ENCODE data around the gene PRTFDC1. TPM values are rescaled to one million over a fixed set of nuclear protein-coding genes. Genes with fewer than 3 reads are reported as not detected.

The PRTFDC1 gene
- total RNA-seq, 1 experiment from 2014 or later: 4.9 TPM

DNA sequence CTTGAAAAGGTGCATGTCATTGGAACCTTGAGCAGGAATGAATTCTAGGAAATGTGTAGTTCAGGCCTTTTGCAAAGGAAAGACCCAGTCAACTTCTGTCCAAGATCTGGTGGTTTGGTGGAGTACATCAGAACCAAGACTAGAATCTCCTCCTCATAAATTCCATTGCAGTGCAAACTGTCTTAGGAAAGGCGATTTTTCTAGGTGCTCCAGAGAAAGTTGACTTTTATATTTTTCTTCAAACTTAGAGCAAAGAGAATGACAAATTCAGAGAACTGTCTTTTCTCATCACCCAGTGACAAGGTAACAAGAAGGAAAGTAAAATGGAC lies 50.0 kb downstream of the PRTFDC1 start:
- no peak for DNase-seq (ENCODE audit: low read depth)

DNA sequence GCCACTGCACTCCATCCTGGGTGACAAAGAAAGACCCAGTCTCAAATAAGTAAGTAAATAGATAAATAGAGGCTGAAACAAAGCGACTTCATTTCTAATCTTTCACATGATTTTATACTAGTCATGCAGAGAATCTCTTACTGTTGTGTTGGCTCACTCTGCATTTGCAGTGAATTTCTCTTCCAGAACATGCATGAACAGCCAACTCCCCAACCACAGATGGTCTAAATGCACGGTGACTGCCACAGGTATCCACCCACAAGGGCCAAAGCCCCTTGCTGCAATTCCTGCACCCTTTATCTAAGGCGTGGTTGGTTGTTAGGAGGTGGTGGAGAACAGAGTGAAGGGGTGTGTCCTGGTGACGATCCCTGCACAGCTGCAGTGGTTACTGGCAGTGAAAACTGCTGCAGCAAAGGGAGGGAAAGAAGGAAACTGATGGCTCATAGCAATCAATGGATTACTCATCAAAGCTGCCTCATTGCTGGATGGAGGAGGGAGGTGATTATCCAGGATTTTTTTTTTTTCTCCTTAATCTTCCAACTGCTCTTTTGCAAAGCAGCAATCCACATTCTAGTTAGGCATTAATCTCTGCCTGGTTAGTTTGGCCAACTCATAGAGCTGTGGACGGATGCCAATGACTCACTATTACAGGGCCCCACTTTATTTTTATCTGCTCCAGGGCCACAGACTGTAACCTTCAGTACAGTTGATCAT lies 50.6 kb downstream of the PRTFDC1 start:
- DNase-seq (ENCODE audit: low read depth): peak; percentile 88

DNA sequence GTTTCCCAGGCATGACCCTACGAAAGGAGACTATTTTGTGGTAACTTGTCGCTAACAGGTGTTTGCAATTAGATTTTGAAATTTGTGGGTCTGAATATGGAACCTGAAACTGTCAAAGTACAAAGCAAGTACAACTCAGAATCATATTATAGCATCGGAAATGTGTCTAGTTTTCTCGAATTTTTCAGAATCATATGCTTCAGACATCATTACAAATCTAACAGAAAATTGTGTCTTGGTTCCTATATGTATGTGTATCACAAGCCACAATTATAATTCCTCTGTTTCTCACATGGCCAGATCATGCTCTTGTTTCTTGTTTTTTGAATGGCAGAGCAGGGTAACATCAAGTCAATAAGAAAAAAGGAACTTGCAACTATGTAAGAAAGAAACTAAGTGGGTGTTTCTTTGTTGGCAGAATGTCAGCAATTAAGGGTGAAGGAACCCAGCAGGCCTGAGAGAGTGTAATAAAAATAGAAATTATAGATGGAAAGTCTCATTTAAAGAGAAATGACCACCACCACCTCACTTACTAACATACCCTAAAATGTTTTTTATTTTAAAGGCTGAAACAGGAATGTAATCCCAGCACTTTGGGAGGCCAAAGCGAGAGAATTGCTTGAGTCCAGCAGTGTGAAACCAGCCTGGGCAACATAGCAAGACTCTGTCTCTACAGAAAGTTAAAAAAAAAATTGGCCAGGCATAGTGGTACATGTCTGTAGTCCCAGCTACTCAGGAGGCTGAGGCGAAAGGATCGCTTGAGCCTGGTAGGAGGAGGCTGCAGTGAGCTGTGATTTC lies 51.3 kb downstream of the PRTFDC1 start:
- no peak for DNase-seq (ENCODE audit: low read depth)

DNA sequence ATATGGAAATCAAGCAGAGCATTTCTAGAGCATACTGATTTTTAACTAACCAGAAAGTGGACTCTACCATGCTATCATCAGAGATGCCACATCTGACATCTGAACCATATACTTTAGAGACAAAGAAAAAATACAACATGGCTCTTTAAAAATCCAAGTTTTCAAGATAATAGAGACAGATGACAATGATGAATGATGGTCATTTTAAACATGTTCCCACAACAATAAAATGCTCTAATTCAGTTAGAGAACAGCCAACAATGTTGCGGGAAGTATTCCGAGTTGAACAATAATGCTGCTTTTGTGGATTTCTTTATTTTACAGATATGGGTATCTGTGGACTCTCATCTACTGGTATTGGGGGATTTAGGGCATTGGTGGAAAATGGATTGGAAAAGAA lies 52.8 kb downstream of the PRTFDC1 start:
- no peak for DNase-seq (ENCODE audit: low read depth)

DNA sequence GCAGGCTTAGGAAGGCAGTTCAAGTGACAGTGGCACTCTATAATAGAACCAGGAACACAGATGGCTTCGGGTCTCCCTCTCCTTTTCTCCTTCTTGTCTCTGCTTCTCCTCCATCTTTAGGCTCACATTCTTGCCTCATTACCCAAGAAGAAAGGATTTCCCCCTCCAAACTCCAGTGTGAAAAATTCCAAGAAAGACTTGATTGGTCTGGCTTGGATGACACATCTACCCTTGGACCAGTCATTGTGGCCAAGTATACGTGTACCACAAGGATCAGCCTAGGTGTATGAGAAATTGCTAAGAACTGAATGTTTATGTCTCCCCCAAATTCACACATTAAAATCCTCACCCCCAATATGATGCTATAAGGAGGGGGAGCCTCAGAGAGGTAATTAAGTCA lies 53.9 kb downstream of the PRTFDC1 start:
- no peak for DNase-seq (ENCODE audit: low read depth)

DNA sequence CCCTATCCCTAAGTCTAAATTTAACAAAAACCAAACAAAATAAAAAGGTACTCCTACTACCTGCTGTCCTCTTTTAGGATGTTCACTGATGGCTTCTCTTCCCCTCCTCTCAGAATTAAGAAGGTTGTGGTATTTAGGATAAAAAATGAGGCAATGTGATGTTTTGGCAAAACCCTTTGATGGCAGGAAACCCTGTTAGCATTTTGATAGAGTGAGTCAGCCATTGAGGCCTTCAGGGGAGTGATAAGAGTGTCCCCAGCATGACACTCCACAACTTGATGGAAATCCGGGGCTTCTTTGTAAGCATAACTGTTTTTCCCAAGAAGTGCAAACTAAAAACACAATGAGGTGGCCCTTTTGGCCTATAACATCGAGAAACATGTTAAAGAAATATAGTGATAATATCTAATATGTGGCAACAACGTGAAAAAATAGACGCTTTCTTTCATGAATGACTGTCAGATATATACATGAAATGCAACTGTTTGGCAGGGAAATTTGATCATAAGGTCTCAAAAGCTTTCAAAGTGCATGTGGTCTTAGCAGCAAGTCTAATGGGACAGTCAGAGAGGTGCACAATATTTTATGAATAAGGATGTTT lies 55.0 kb downstream of the PRTFDC1 start:
- DNase-seq (ENCODE audit: low read depth): peak; percentile 74

DNA sequence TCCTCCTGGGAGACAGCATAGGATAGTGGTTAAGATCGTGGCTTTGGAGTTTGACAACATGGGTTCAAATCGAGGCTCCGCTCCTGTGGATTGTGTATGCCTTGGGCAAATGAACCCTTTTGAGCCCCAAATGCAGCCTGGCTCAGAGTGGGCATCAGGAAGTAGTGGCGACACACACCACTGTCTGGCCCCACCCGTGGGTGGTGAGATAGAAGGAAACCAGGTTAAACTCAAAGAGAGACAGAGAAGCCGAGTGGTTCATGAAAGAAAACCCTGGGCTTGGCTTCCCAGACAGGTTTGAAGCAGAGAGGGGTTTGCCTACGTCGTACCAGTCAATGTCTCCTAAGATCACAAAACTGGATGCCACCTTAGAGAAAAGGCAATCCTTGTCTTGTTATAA lies 57.7 kb downstream of the PRTFDC1 start:
- peak; percentile 43 for DNase-seq (ENCODE audit: low read depth)

DNA sequence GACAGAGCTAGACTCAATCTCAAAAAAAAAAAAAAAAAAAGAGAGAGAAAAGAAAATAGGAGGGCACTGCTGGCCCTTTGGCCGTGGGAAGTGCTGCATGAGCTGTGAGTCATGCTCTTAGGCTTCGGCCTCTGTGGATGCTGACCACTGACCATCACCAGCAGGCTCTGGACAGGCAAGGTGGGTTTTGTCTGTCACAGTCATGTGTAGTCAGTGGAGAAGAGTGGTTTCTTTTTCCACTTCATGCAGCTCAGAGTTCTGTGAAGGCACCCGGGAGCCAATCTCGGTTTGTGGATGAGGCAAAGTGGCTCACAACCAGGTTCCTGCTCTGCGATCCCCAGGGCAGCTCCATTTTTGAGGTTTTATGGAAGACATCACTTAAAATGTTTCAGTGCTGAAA lies 58.1 kb downstream of the PRTFDC1 start:
- peak; percentile 23 for DNase-seq (ENCODE audit: low read depth)

DNA sequence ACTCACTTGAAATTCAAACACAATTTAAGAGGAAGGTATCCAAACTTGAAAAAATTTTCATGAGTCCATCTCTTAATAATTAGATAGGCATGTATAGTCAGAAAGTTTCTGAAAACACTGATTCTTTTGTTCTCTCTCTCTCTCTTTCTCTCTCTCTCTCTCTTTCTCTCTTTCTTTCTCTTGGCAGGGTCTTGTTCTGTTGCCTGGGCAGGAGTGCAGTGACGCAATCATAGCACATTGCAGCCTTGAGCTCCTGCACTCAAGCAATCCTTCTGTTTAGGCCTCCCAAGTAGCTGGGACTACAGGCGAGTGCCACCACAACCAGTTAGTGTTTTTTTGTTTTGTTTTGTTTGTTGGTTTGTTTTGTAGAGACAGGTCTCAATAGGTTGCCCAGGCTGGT lies 59.3 kb downstream of the PRTFDC1 start:
- no peak for DNase-seq (ENCODE audit: low read depth)

DNA sequence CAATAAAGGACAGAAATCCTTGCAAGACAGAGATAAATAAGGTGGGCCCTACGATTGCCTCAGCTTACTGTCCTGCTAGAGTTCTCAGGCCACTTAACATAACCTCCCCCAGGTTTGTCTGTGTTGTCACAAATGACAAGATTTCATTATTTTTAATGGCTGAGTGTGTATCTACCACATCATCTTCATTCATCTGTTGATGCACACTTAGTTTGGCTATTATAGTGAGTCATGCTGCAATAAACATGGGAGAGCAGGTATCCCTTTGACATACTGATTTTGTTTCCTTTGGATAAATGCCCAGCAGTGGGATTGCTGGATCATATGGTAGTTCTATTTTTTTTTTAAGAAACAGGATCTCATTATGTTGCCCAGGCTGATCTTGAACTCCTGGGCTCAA lies 60.6 kb downstream of the PRTFDC1 start:
- DNase-seq (ENCODE audit: low read depth): peak; percentile 84

DNA sequence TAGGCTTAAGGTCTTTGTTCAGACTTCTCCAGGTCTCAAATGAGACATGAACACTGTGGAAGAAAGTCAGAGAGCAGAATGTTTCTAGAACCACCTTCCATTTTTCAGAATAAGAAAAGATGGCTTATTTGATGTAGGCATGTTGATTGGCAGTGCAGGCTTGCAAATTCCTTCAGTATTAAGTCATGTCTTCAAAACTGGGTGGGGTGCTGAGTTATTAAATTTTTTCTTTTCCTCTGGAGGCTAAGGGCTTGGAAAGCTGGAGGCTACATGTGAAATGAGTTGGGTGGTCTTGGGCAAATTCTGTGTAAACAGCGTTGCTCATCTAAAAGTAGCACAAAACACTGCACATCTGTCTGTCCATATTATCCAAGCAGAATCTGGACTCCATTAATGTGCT lies 62.8 kb downstream of the PRTFDC1 start:
- DNase-seq (ENCODE audit: low read depth): no peak

DNA sequence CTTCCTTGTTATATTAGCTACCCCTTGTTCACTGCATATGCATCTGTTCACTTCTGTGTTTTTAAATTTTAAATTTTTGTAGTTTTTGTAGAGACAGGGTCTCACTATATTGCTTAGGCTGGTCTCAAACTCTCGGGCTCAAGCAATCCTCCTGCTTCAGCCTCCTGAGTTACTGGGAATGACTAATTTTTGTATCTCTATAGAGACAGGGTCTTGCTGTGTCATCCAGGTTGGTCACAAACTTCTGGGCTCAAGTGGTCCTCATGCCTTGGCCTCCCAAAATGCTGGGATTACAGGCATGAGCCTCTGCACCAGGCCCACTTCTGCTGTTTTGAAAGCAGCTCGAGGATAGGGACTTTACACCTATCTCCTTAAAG lies 64.6 kb downstream of the PRTFDC1 start:
- no peak for DNase-seq (ENCODE audit: low read depth)

DNA sequence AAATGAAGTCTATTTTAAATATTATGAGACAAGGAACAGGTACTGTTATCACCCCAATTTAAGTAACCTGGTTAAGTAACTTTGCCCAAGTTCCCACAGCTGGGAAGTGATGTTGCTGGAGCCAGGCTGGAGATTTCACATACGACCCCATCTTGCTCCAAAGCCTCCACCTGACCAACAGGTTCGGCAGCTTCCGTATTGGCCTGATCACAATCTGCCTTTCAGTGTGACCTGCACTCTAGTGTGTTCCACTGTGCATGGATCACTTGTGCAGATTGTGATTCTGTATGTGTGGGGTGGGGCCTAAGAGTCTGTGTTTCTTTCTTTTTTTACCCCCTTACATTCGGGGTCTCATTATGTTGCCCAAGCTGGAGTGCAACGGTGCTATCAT lies 66.1 kb downstream of the PRTFDC1 start:
- no peak for DNase-seq (ENCODE audit: low read depth)

DNA sequence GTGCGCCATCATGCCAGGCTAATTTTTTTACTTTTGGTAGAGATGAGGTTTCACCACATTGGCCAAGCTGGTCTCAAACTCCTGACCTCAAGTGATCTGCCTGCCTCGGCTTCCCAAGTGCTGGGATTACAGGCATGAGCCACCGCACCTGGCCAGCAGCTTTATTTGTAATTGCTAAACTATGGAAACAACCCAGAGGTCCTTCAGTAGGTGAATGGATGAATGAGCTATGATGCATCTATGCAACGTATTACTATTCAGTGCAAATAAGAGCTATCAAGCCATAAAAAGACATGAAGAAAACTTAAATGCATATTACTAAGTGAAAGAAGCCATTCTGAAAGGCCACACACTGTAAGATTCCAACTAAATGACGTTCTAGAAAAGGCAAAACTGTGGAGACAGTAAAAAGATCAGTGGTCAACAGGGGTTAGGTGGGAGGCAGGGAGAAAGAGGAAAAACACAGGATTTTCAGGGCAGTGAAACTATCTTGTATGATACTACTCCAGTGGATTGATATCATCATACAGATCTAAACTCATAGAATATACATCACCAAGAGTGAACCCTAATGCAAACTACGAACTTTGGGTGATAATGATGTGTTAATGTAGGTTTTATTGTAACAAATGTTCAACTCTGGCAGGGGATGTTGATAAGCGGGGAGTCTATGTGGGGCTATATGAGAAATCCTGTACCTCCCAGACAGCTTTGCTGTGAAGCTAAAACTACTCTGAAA lies 66.7 kb downstream of the PRTFDC1 start:
- no peak for DNase-seq (ENCODE audit: low read depth)

DNA sequence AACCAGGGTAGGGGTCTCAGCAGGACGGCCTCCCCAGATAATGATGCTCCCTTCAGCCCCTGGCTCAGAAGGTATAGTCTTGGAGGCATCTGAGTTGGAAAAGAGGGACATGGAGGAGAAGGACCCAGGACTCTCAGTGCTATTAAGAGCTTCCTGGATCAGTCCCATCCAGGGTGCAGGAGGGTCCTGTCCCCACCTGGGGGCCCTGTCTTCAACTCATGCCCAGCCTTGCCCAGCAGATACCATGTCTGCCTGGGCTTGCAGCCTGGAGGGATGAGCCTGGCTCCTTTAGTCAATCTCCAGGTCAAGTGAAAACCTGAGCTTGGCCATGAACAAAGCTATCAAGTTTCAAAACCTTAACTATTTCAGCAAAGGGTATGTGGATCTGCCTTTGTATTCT lies 67.6 kb downstream of the PRTFDC1 start:
- no peak for DNase-seq (ENCODE audit: low read depth)

DNA sequence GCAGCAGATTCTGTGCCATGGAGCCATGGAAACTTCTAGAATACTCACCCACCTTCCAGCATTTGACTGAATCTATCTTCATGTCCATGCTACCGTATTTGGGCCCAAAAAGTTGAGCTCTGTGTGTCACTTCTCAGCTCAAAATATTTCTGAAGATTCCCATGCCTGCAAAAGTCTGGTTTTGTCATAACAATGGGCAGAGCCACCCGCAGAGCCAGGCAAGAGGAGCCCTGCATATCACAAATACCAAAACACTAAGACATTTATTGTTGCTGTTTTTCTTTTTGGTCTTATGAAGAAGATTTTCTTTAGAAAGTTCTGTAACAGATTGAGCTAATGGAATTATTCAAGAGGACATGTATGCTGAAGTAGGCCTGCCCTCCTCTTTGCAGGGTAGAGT lies 68.1 kb downstream of the PRTFDC1 start:
- DNase-seq (ENCODE audit: low read depth): no peak

DNA sequence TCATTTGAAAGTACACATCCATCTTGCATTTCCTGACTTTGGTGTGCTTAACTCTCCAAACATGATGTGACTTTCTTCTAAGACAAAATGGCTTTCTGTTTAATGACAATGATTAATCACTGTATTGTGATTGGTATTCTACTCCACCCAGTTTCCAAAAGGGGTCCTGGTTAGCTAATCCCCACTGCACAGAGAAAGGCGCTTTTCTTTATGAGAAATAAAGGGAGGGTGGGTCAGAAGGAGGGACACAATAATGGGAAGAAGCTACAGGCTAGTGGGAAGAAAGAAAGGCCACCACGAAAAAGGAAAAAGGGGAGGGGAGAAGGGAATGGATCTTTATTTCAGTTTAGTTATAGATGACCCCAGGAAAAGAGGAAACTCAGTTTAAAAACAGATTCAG lies 69.2 kb downstream of the PRTFDC1 start:
- DNase-seq (ENCODE audit: low read depth): no peak

DNA sequence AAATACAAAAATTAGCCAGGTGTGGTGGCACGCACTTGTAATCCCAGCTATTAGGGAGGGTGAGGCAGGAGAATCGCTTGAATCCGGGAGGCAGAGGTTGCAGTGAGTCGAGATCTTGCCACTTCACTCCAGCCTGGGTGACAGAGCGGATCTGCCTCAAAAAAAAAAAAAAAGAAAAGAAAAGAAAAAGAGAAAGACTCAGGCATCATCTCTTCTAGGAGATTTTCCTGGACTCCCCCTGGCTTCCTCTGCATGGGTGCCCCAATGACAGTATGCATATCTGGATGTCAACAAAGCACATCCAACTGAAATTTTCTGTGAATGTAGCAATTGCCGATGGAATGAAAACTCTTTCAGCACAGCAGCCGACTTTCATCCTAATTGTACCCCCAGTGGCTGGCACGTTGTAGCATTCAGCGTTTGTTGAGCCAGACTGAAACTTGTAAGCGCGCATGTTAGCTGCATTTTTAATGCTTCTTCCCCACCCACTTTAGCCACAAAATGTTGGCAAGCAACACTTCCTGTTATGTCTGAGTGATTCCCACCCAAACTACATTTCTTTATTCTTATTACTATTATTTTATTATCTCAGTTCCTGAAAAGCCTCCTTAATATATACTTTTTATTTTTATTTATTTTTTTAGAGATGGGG lies 70.2 kb downstream of the PRTFDC1 start:
- peak; percentile 41 for DNase-seq (ENCODE audit: low read depth)

DNA sequence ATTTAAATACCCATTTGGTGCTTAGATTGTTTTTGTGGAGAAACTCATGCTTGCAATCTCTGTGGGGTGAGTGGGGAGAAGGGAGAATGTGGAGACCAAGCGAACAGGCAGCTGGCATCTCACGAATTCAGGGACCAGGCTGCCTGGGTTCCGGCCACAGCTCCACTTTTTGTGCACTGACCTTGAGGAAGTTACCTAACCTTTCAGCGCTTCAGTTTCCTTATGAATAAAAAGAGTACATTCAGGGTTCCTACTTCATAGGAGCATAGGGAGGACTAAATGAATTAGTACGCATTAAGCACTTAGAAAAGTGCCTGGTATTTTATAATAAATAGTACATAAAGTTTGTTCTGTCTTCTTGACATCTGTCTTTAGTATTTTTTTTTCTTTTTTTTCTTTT lies 72.5 kb downstream of the PRTFDC1 start:
- DNase-seq (ENCODE audit: low read depth): no peak

DNA sequence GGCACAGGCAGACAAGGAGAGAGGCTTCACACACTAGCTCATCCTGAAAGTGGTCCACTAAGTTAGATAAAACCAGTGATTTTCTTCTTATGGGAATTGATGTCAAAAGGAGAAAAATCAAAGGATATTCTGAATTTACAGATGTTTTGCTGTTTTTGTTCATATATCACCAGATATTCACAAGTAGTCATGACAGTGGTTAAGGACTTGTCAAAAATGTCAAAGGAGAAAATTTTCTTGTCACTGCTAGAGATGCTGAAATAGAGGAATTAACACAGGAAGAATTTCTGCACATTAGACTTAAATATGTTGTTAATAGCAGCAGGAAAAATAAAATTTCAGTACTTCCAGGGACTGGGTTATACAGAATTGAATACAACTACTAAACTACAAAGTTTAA lies 78.3 kb downstream of the PRTFDC1 start:
- no peak for DNase-seq (ENCODE audit: low read depth)

DNA sequence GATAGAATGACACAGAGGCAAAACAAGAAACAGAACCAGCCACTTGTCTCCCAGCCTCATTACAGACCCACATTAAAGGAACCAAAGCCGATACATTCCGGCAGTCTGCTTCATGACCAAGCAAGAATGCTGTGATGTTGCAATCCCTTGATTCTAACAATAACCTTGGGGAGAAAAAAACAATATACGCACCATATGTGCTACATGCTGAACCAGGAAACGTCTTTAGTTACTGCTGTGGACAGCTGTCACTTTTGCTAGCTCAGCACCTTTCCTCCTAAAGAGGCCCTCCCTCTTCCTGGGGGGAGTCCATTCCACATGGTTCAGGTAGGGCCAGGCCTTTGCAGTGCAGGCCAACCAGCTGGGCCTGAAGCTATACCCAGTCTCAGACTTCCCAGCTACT lies 79.1 kb downstream of the PRTFDC1 start:
- peak; percentile 42 for DNase-seq (ENCODE audit: low read depth)

DNA sequence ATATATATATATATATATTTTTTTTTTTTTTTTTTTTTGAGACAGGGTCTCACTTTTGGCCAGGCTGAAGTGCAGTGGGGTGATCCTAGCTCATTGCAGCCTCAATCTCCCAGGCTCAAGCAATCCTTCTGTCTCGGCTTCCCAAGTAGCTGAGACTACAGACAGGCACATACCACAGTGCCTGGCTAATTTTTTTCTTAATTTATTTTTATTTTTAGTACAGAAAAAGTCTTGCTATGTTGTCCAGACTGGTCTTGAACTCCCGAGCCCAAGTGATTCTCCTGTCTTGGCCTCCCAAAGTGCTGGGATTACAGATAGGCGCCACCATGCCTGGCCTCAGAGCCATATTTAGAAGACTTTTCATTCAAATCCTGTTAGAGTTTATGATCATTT lies 79.6 kb downstream of the PRTFDC1 start:
- no peak for DNase-seq (ENCODE audit: low read depth)
